ENCODE data around the gene PRDM1. TPM values are rescaled to one million over a fixed set of nuclear protein-coding genes. Genes with fewer than 3 reads are reported as not detected.

Gene PRDM1
- total and polyA plus RNA-seq, 3 experiments from 2014 or later: 79.8 to 90.7 (median 88.2) TPM

- H3K36me3 ChIP-seq (ENCODE audit: insufficient read depth, low read length): peaks cover 7% of the 10 kb centered on the region
- Mint-ChIP-seq H3K4me1 (peaks cover 70 to 94% (median 91%) of the 10 kb centered on the region in 3 donors), H3K27ac (peak overlapping the region; percentile 81 to 98 (median 95)), H3K36me3 (peaks cover 12 to 54% (median 41%) of the 10 kb centered on the region in 3 donors), H3K27me3 (no peaks in the 10 kb centered on the region), H3K4me3 (peak overlapping the region; percentile 92 to 100 (median 96)), H3K9me3 (no peaks in the 10 kb centered on the region)
- ChIA-PET CTCF (interaction anchor here (1.1 to 5.7 kb wide), 9 partner anchors 11 to 125 kb away, joined by 3 to 34 read pairs (median 5); partner anchors contain the start of gene PRDM1), POLR2A (interaction anchor here (0.6 to 3.2 kb wide), 15 partner anchors 9 to 105 kb away, joined by 3 to 22 read pairs (median 4); partner anchors contain the start of gene PRDM1)
- peaks cover 64% of the 10 kb centered on the region for H3K4me1 ChIP-seq (ENCODE audit: insufficient read depth, low read length)
- peak; percentile 55 to 83 (median 68) for DNase-seq
- H3K27me3 ChIP-seq (ENCODE audit: insufficient read depth, low read length, poor library complexity, severe bottlenecking): no peaks in the 10 kb centered on the region
- peak overlapping the region; percentile 75 for H3K4me3 ChIP-seq (ENCODE audit: low read length)
- peak overlapping the region; percentile 76 for H3K27ac ChIP-seq (ENCODE audit: low read depth, low read length)
- no peaks in the 10 kb centered on the region for H3K9me3 ChIP-seq (ENCODE audit: low read length)
These were observed 12.5 kb downstream of the PRDM1 start for GRCh38 chr6:106098383-106099234.

- H3K27me3 Mint-ChIP-seq: no peaks in the 10 kb centered on the region
- Histone ChIP-seq H3K27me3 (ENCODE audit: insufficient read depth, low read length, poor library complexity, severe bottlenecking) (no peaks in the 10 kb centered on the region), H3K9me3 (ENCODE audit: low read length) (no peaks in the 10 kb centered on the region), H3K4me1 (ENCODE audit: insufficient read depth, low read length) (peaks cover 64% of the 10 kb centered on the region), H3K36me3 (ENCODE audit: insufficient read depth, low read length) (peaks cover 7% of the 10 kb centered on the region), H3K27ac (ENCODE audit: low read depth, low read length) (peak overlapping the region; percentile 76), H3K4me3 (ENCODE audit: low read length) (peak overlapping the region; percentile 75)
- H3K27ac Mint-ChIP-seq: peak overlapping the region; percentile 81 to 98 (median 95)
- POLR2A ChIA-PET: interaction anchor here (0.6 to 3.2 kb wide), 13 partner anchors 10 to 105 kb away, joined by 3 to 22 read pairs (median 6); partner anchors contain the start of gene PRDM1
- H3K4me1 Mint-ChIP-seq: peaks cover 69 to 94% (median 90%) of the 10 kb centered on the region in 3 donors
- CTCF ChIA-PET: interaction anchor here (1.0 to 5.7 kb wide), 9 partner anchors 10 to 124 kb away, joined by 3 to 34 read pairs (median 3); partner anchors contain the start of gene PRDM1
- H3K9me3 Mint-ChIP-seq: no peaks in the 10 kb centered on the region
- DNase-seq: no peak
- H3K36me3 Mint-ChIP-seq: peaks cover 12 to 59% (median 44%) of the 10 kb centered on the region in 3 donors
- H3K4me3 Mint-ChIP-seq: peak overlapping the region; percentile 92 to 100 (median 96)
These were observed 13.1 kb downstream of the PRDM1 start for GRCh38 chr6:106099235-106099537.

- peaks cover 64 to 93% (median 90%) of the 10 kb centered on the region in 3 donors for H3K4me1 Mint-ChIP-seq
- no peaks in the 10 kb centered on the region for H3K27me3 Mint-ChIP-seq
- Histone ChIP-seq H3K27me3 (ENCODE audit: insufficient read depth, low read length, poor library complexity, severe bottlenecking) (no peaks in the 10 kb centered on the region), H3K9me3 (ENCODE audit: low read length) (no peaks in the 10 kb centered on the region), H3K36me3 (ENCODE audit: insufficient read depth, low read length) (peaks cover 14% of the 10 kb centered on the region), H3K27ac (ENCODE audit: low read depth, low read length) (peak overlapping the region; percentile 35), H3K4me3 (ENCODE audit: low read length) (peak overlapping the region; percentile 75), H3K4me1 (ENCODE audit: insufficient read depth, low read length) (peaks cover 64% of the 10 kb centered on the region)
- no peaks in the 10 kb centered on the region for H3K9me3 Mint-ChIP-seq
- DNase-seq: no peak
- POLR2A ChIA-PET: interaction anchor here (1.0 to 1.3 kb wide), 3 partner anchors 11 to 109 kb away, joined by 3 to 5 read pairs (median 3); no protein-coding TSS in a partner anchor
- H3K36me3 Mint-ChIP-seq: peaks cover 12 to 73% (median 51%) of the 10 kb centered on the region in 3 donors
- peak overlapping the region; percentile 92 to 100 (median 96) for H3K4me3 Mint-ChIP-seq
- H3K27ac Mint-ChIP-seq: peak overlapping the region; percentile 61 to 98 (median 95)
- CTCF ChIA-PET: interaction anchor here (1.2 to 3.3 kb wide), 3 partner anchors 15 to 122 kb away, joined by 3 to 16 read pairs (median 4); partner anchors contain the start of gene PRDM1
These were observed 14.6 kb downstream of the PRDM1 start for GRCh38 chr6:106100755-106101154.

- Mint-ChIP-seq H3K4me1 (peaks cover 65 to 93% (median 90%) of the 10 kb centered on the region in 3 donors), H3K27me3 (no peaks in the 10 kb centered on the region), H3K4me3 (peak overlapping the region; percentile 92 to 100 (median 96)), H3K27ac (peak overlapping the region; percentile 72 to 98 (median 95)), H3K36me3 (peaks cover 11 to 79% (median 57%) of the 10 kb centered on the region in 3 donors), H3K9me3 (no peaks in the 10 kb centered on the region)
- Histone ChIP-seq H3K27me3 (ENCODE audit: insufficient read depth, low read length, poor library complexity, severe bottlenecking) (no peaks in the 10 kb centered on the region), H3K9me3 (ENCODE audit: low read length) (no peaks in the 10 kb centered on the region), H3K36me3 (ENCODE audit: insufficient read depth, low read length) (peaks cover 16% of the 10 kb centered on the region), H3K4me3 (ENCODE audit: low read length) (peak overlapping the region; percentile 75), H3K27ac (ENCODE audit: low read depth, low read length) (peak overlapping the region; percentile 35), H3K4me1 (ENCODE audit: insufficient read depth, low read length) (peaks cover 65% of the 10 kb centered on the region)
- no peak for DNase-seq
- ChIA-PET POLR2A (interaction anchor here (1.3 kb wide), 1 partner anchor 13 kb away, joined by 3 read pairs; no protein-coding TSS in a partner anchor), CTCF (interaction anchor here (1.2 to 3.3 kb wide), 3 partner anchors 15 to 122 kb away, joined by 3 to 16 read pairs (median 4); partner anchors contain the start of gene PRDM1)
These were observed 15.3 kb downstream of the PRDM1 start for GRCh38 chr6:106101466-106101865.

- ChIA-PET CTCF (interaction anchor here (1.5 to 2.0 kb wide), 3 partner anchors 16 to 121 kb away, joined by 4 read pairs; partner anchors contain the start of gene PRDM1), POLR2A (interaction anchor here (0.6 to 1.3 kb wide), 2 partner anchors 13 to 291 kb away, joined by 3 to 4 read pairs; no protein-coding TSS in a partner anchor)
- DNase-seq: no peak
- Histone ChIP-seq H3K27me3 (ENCODE audit: insufficient read depth, low read length, poor library complexity, severe bottlenecking) (no peaks in the 10 kb centered on the region), H3K36me3 (ENCODE audit: insufficient read depth, low read length) (peaks cover 20% of the 10 kb centered on the region), H3K27ac (ENCODE audit: low read depth, low read length) (peak overlapping the region; percentile 35), H3K4me3 (ENCODE audit: low read length) (peak overlapping the region; percentile 75), H3K4me1 (ENCODE audit: insufficient read depth, low read length) (peaks cover 61% of the 10 kb centered on the region), H3K9me3 (ENCODE audit: low read length) (no peaks in the 10 kb centered on the region)
- H3K27ac Mint-ChIP-seq: peak overlapping the region; percentile 72 to 98 (median 95)
- no peaks in the 10 kb centered on the region for H3K27me3 Mint-ChIP-seq
- H3K36me3 Mint-ChIP-seq: peaks cover 15 to 85% (median 63%) of the 10 kb centered on the region in 3 donors
- H3K4me1 Mint-ChIP-seq: peaks cover 66 to 93% (median 90%) of the 10 kb centered on the region in 3 donors
- peak overlapping the region; percentile 92 to 100 (median 96) for H3K4me3 Mint-ChIP-seq
- H3K9me3 Mint-ChIP-seq: no peaks in the 10 kb centered on the region
These were observed 15.9 kb downstream of the PRDM1 start for GRCh38 chr6:106102034-106102433.

GRCh38 chr6:106102967-106103727 is 17.0 kb downstream of the PRDM1 start:
- no peak for DNase-seq
- Histone ChIP-seq H3K4me3 (ENCODE audit: low read length) (peak overlapping the region; percentile 75), H3K36me3 (ENCODE audit: insufficient read depth, low read length) (peaks cover 23% of the 10 kb centered on the region), H3K27me3 (ENCODE audit: insufficient read depth, low read length, poor library complexity, severe bottlenecking) (no peaks in the 10 kb centered on the region), H3K9me3 (ENCODE audit: low read length) (no peaks in the 10 kb centered on the region), H3K27ac (ENCODE audit: low read depth, low read length) (peak overlapping the region; percentile 52), H3K4me1 (ENCODE audit: insufficient read depth, low read length) (peaks cover 55% of the 10 kb centered on the region)
- peak overlapping the region; percentile 66 to 98 (median 95) for H3K27ac Mint-ChIP-seq
- H3K4me1 Mint-ChIP-seq: peaks cover 68 to 95% (median 94%) of the 10 kb centered on the region in 3 donors
- H3K36me3 Mint-ChIP-seq: peaks cover 23 to 87% (median 72%) of the 10 kb centered on the region in 3 donors
- H3K4me3 Mint-ChIP-seq: peak overlapping the region; percentile 92 to 100 (median 96)
- ChIA-PET POLR2A (interaction anchor here (0.6 to 2.1 kb wide), 5 partner anchors 9 to 63 kb away, joined by 3 to 10 read pairs (median 4); no protein-coding TSS in a partner anchor), CTCF (interaction anchor here (0.7 to 2.2 kb wide), 5 partner anchors 8 to 120 kb away, joined by 3 to 5 read pairs (median 4); no protein-coding TSS in a partner anchor)
- no peaks in the 10 kb centered on the region for H3K27me3 Mint-ChIP-seq
- H3K9me3 Mint-ChIP-seq: no peaks in the 10 kb centered on the region

- peak in 4 of 5 donors; percentile 48 to 68 (median 55) for DNase-seq
- Histone ChIP-seq H3K27me3 (ENCODE audit: insufficient read depth, low read length, poor library complexity, severe bottlenecking) (no peaks in the 10 kb centered on the region), H3K4me1 (ENCODE audit: insufficient read depth, low read length) (peaks cover 55% of the 10 kb centered on the region), H3K27ac (ENCODE audit: low read depth, low read length) (peak overlapping the region; percentile 52), H3K4me3 (ENCODE audit: low read length) (peak overlapping the region; percentile 75), H3K9me3 (ENCODE audit: low read length) (no peaks in the 10 kb centered on the region), H3K36me3 (ENCODE audit: insufficient read depth, low read length) (peaks cover 23% of the 10 kb centered on the region)
- H3K4me3 Mint-ChIP-seq: peak overlapping the region; percentile 92 to 100 (median 96)
- peaks cover 29 to 87% (median 78%) of the 10 kb centered on the region in 3 donors for H3K36me3 Mint-ChIP-seq
- H3K9me3 Mint-ChIP-seq: no peaks in the 10 kb centered on the region
- POLR2A ChIA-PET: interaction anchor here (1.0 to 2.1 kb wide), 2 partner anchors 11 to 14 kb away, joined by 6 to 10 read pairs; no protein-coding TSS in a partner anchor
- H3K27me3 Mint-ChIP-seq: no peaks in the 10 kb centered on the region
- CTCF ChIA-PET: interaction anchor here (1.2 to 2.2 kb wide), 3 partner anchors 8 to 119 kb away, joined by 3 to 5 read pairs (median 4); no protein-coding TSS in a partner anchor
- H3K4me1 Mint-ChIP-seq: peaks cover 69 to 99% (median 97%) of the 10 kb centered on the region in 3 donors
- H3K27ac Mint-ChIP-seq: peak overlapping the region; percentile 66 to 98 (median 95)
These were observed 17.6 kb downstream of the PRDM1 start for GRCh38 chr6:106103728-106104109.

Measured in CD8-positive, alpha-beta memory T cell (primary cell).